ENCODE results near the gene AFM. TPM values are rescaled to one million over a fixed set of nuclear protein-coding genes. Genes with fewer than 3 reads are reported as not detected.

AFM gene
- polyA plus RNA-seq, 1 experiment = not detected

- Histone ChIP-seq H3K4me3 (ENCODE audit: low read depth, low read length) (no peak overlapping the region), H3K27ac (ENCODE audit: low read depth, low read length) (no peak overlapping the region), H3K27me3 (ENCODE audit: control insufficient read depth, insufficient read depth, low read length) (no peaks in the 10 kb centered on the region), H3K9me3 (ENCODE audit: control insufficient read depth, insufficient read depth, low read length) (no peaks in the 10 kb centered on the region)
- ChIA-PET POLR2A (interaction anchor here (0.6 to 0.7 kb wide), 2 partner anchors 9 to 12 kb away, joined by 3 to 6 read pairs; no protein-coding TSS in a partner anchor), CTCF (interaction anchor here (0.8 to 2.0 kb wide), 2 partner anchors 7 to 135 kb away, joined by 3 to 14 read pairs; no protein-coding TSS in a partner anchor)
- DNase-seq (ENCODE audit: low read depth, low spot score) = no peak
- no peak for TF ChIP-seq CTCF (IDR thresholded peaks at IDR 0.05; ENCODE audit: low read depth, low read length)
Measured at GRCh38 chr4:73438582-73439215, 42.8 kb upstream of the AFM start.

GRCh38 chr4:73439445-73439844 lies 42.1 kb upstream of the AFM start:
- CTCF ChIA-PET = no interaction called here

GRCh38 chr4:73439991-73440390 lies 41.6 kb upstream of the AFM start:
- CTCF ChIA-PET = no interaction called here
- POLR2A ChIA-PET = no interaction called here
- Histone ChIP-seq H3K9me3 (ENCODE audit: control insufficient read depth, insufficient read depth, low read length) (no peaks in the 10 kb centered on the region), H3K27ac (ENCODE audit: low read depth, low read length) (no peak overlapping the region), H3K4me3 (ENCODE audit: low read depth, low read length) (no peak overlapping the region), H3K27me3 (ENCODE audit: control insufficient read depth, insufficient read depth, low read length) (no peaks in the 10 kb centered on the region)
- TF ChIP-seq CTCF (IDR thresholded peaks at IDR 0.05; ENCODE audit: low read depth, low read length) = no peak
- no peak for DNase-seq (ENCODE audit: low read depth, low spot score)

More at GRCh38 chr4:73439445-73439844, 42.1 kb upstream of the AFM start:
- no peak for DNase-seq (ENCODE audit: low read depth, low spot score)
- Histone ChIP-seq H3K27me3 (ENCODE audit: control insufficient read depth, insufficient read depth, low read length) (no peaks in the 10 kb centered on the region), H3K9me3 (ENCODE audit: control insufficient read depth, insufficient read depth, low read length) (no peaks in the 10 kb centered on the region), H3K27ac (ENCODE audit: low read depth, low read length) (no peak overlapping the region), H3K4me3 (ENCODE audit: low read depth, low read length) (no peak overlapping the region)
- POLR2A ChIA-PET = interaction anchor here (0.7 kb wide), 1 partner anchor 12 kb away, joined by 3 read pairs; no protein-coding TSS in a partner anchor
- no peak for TF ChIP-seq CTCF (IDR thresholded peaks at IDR 0.05; ENCODE audit: low read depth, low read length)

- no peak for TF ChIP-seq CTCF (IDR thresholded peaks at IDR 0.05; ENCODE audit: low read depth, low read length)
- ChIA-PET POLR2A (no interaction called here), CTCF (no interaction called here)
Measured at GRCh38 chr4:73440653-73441052, 40.9 kb upstream of the AFM start.

GRCh38 chr4:73442275-73442674 lies 39.3 kb upstream of the AFM start:
- ChIA-PET POLR2A (no interaction called here), CTCF (interaction anchor here (4.8 kb wide), 1 partner anchor 130 kb away, joined by 40 read pairs; no protein-coding TSS in a partner anchor)
- DNase-seq (ENCODE audit: low read depth, low spot score) = no peak
- Histone ChIP-seq H3K4me3 (ENCODE audit: low read depth, low read length) (no peak overlapping the region), H3K27ac (ENCODE audit: low read depth, low read length) (no peak overlapping the region), H3K9me3 (ENCODE audit: control insufficient read depth, insufficient read depth, low read length) (no peaks in the 10 kb centered on the region), H3K27me3 (ENCODE audit: control insufficient read depth, insufficient read depth, low read length) (no peaks in the 10 kb centered on the region)
- TF ChIP-seq CTCF (IDR thresholded peaks at IDR 0.05; ENCODE audit: low read depth, low read length) = no peak

More at GRCh38 chr4:73440653-73441052, 40.9 kb upstream of the AFM start:
- Histone ChIP-seq H3K27me3 (ENCODE audit: control insufficient read depth, insufficient read depth, low read length) (no peaks in the 10 kb centered on the region), H3K27ac (ENCODE audit: low read depth, low read length) (no peak overlapping the region), H3K9me3 (ENCODE audit: control insufficient read depth, insufficient read depth, low read length) (no peaks in the 10 kb centered on the region), H3K4me3 (ENCODE audit: low read depth, low read length) (no peak overlapping the region)
- no peak for DNase-seq (ENCODE audit: low read depth, low spot score)

All from AG04450 (cell line).